Measurements from ENCODE around the gene BTBD6. TPM values are rescaled to one million over a fixed set of nuclear protein-coding genes. Genes with fewer than 3 reads are reported as not detected.

The BTBD6 gene
- total and polyA plus RNA-seq, 9 of the 15 experiments (the other 6 are each of a cell fraction or from before 2014, with no cell fraction given) = not detected

- TF ChIP-seq KLF6 (CRISPR knock-in tag; IDR thresholded peaks at IDR 0.05; ENCODE audit: borderline replicate concordance) = no peak
- TF ChIP-seq FOXJ2 (tag; IDR thresholded peaks at IDR 0.05) = no peak
- no peak for TF ChIP-seq ZFP1 (CRISPR knock-in tag; IDR thresholded peaks at IDR 0.05)
- no peak for TF ChIP-seq ZNF780A (CRISPR knock-in tag; IDR thresholded peaks at IDR 0.05)
- no peak for TF ChIP-seq TSC22D4 (tag; IDR thresholded peaks at IDR 0.05)
- TF ChIP-seq MITF (IDR thresholded peaks at IDR 0.05) = no peak
- TF ChIP-seq TEAD4 (IDR thresholded peaks at IDR 0.05; ENCODE audit: low read length) = no peak
- no peak for TF ChIP-seq TEAD4 (CRISPR knock-in tag; IDR thresholded peaks at IDR 0.05; ENCODE audit: borderline replicate concordance)
- no peak for TF ChIP-seq SRSF1 (IDR thresholded peaks at IDR 0.05; ENCODE audit: low read depth, low read length)
- TF ChIP-seq CBFA2T2 (conservative IDR thresholded peaks at IDR 0.05) = no peak
- no peak for TF ChIP-seq RNF2 (IDR thresholded peaks at IDR 0.05)
These were observed 26.6 kb upstream of the BTBD6 start (continued) for GRCh38 chr14:105221598-105222178.

GRCh38 chr14:105223260-105223659 is 25.1 kb upstream of the BTBD6 start:
- H3K4me2 ChIP-seq (ENCODE audit: insufficient read depth, low read length) = no peak overlapping the region
- no peak overlapping the region for H3K4me3 ChIP-seq
- no peaks in the 10 kb centered on the region for H3K79me2 ChIP-seq (ENCODE audit: control insufficient read depth, insufficient read depth, low read length)
- no peak overlapping the region for H3K27ac ChIP-seq (ENCODE audit: extremely low read depth, low read depth, low read length)
- H4K20me1 ChIP-seq (replicated peaks; ENCODE audit: control insufficient read depth, insufficient read depth, low read length) = no peaks in the 10 kb centered on the region
- 96% methylated on average over 15 of the region's 16 CpGs for WGBS (ENCODE audit: insufficient coverage, low coverage, missing lambda C conversion rate)
- CTCF ChIA-PET (ENCODE audit: low intra/inter-chr PET ratio) = no interaction called here
- POLR2A ChIA-PET = interaction anchor here (1.1 kb wide), 1 partner anchor 16 kb away, joined by 3 read pairs; no protein-coding TSS in a partner anchor
- no peaks in the 10 kb centered on the region for H3K27me3 ChIP-seq (ENCODE audit: control insufficient read depth in 2 of 2, insufficient read depth in 2 of 2, low read length in 2 of 2)
- DNase-seq (ENCODE audit: extremely low read depth in 1 of 4, low spot score in 3 of 4) (no peak), FAIRE-seq (no peak), ATAC-seq (no peak)
- H3K4me1 ChIP-seq (replicated peaks in 1 of 2; ENCODE audit: control insufficient read depth in 2 of 2, insufficient read depth in 2 of 2, low read length in 2 of 2) = peaks cover 0 to 7% of the 10 kb centered on the region in 2 experiments; a peak in 1 of 5 replicates
- H3K9me3 ChIP-seq (replicated peaks; ENCODE audit: control insufficient read depth, insufficient read depth, low read depth, low read length) = no peaks in the 10 kb centered on the region
- no TSS peak for BruUV-seq (replicated peaks)
- no peaks in the 10 kb centered on the region for H3K9me1 ChIP-seq (ENCODE audit: control insufficient read depth, insufficient read depth, low read length)
- no peak overlapping the region for H2AFZ ChIP-seq (ENCODE audit: low read depth, low read length)
- no peak for TF ChIP-seq LARP7 (IDR thresholded peaks at IDR 0.05)
- TF ChIP-seq ZNF436 (CRISPR knock-in tag; IDR thresholded peaks at IDR 0.05) = no peak
- H3K36me3 ChIP-seq (ENCODE audit: control insufficient read depth, insufficient read depth, low read length) = peaks cover 29% of the 10 kb centered on the region; the same call in 1 of the 3 replicates
- no peak overlapping the region for H3K9ac ChIP-seq (ENCODE audit: insufficient read depth in 1 of 2, low read depth in 2 of 2, low read length in 2 of 2)
- intact Hi-C loops (cut with micrococcal nuclease) (no loop called here), in situ Hi-C loops (cut with MboI) (no loop called here)
